HG03565 (cell line): ENCODE data around the gene PNLIPRP2.

Experiments
- ATAC-seq: cut with Tn5 transposase; IDR thresholded peaks from one replicate; pipeline ENCODE4 v1.9.1; 2021; ENCODE audit warnings: mild to moderate bottlenecking, moderate library complexity; ENCODE audit not compliant: unreplicated experiment

The PNLIPRP2 gene

DNA sequence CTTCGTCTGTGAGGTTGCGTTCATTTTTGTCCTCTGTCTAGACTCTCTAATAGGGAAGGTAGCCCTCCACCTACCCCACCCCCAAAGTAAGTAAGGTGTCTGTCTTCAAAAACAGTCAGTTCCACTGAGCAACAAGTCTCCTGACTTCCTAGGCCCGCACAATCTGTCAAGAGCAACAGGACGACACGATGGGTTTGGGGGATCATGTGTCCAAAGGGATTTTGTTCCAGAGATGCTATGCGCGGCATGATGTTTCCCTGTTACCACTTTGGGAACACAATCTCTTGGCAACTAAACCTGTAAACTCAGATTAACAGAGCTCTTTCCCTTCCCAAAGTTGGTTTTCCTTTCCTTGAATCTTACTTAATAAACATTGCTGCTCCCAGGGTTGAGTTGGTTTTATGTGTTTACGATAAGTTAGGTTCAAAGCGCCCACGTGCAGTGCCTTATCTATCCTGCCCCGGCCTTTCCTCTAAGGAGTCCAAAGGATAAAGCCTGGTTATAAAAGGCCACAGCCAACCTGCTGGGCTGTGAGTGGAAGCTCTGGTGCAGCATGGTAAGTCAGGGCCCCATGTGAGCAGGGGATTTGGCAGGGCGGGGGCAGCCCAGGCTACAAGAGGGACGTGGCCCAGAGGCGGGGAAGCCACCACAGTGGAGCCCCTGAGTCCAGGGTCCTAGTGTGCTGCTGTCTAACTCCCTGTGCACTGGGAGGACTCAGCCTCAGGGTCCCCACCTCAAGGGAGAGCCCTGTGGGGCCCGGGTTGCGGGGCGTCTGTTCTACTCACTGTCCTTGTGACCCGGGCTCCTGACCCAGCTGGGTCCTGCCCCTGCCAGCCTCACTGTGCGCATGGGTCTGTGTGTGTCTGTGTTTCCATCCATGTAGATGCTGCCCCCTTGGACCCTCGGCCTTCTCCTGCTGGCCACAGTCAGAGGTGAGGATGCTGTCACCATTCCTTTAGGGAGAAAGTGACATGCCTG is at the start of gene PNLIPRP2:
Gene PNLIPRP2 (plus strand): TSS at position 531 of the 978 bp plus-strand sequence.
- ATAC-seq = no peak

DNA sequence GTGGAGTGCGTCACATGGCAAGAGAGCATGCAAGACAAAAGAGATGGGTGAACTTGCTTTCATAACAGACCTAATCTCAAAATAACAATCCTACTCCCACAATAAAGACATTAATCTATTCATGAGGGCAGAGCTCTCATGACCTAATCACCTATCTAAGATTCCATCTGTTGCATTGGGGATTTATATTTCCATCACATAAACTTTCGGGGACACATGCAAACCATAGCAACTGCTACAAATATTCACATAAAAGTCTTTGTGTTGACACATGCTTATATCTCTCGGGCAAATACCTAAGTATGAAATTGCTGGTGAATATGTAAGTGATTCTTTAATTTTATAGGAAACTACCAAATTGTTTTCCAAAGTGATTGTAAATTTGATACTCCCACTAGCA is 46.0 kb upstream of the PNLIPRP2 start:
- no peak for ATAC-seq

DNA sequence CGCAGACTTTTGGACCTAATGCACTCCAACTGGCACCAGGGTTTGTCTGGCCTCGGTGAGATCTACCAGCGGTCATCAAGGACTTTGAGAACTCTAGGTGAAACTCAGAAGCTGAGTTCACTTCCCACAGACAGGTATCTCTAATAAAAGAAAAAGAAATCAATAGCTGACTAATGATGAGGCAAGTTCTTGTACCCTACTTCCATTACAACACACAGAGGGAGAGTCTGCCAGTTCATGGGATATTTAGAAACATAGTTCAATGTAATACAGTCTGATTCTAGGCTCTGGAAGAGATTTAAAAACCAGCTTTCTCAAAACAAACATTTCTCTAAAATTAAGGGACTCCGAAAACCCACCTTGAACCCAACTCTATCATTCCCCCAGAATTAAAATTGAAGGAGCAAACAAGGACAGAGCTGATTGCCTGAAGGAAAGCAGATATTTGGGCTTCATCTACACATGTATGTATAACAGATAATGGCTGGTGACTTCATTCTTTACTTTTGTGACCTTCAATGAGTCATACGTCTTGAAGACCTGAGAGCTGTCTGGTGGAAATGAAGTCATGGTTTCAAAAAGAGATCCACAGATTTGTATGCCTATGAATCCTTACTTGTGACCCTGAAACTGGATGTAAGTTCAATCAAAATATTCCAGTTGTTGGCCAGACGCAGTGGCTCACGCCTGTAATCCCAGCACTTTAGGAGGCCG is 32.7 kb upstream of the PNLIPRP2 start:
- ATAC-seq = no peak

DNA sequence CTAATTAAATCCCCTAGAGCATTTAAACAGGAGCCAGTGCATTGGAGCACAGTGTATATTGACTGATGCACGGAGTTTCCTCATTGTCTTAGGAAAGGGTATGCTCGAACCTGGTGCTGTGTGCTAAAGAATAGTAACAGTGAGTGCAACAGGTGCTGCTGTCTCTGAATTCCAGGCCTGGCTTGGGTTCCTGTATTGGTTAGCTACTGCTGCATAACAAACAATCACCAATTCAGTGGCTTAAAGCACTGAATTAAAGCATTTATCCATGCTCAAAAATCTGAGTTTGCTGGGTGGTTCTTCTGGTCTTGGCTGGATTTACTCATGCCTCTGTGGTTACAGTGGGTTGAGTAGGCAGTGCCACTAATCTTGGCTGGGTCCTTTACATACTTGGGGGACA is 31.8 kb upstream of the PNLIPRP2 start:
- ATAC-seq = no peak

DNA sequence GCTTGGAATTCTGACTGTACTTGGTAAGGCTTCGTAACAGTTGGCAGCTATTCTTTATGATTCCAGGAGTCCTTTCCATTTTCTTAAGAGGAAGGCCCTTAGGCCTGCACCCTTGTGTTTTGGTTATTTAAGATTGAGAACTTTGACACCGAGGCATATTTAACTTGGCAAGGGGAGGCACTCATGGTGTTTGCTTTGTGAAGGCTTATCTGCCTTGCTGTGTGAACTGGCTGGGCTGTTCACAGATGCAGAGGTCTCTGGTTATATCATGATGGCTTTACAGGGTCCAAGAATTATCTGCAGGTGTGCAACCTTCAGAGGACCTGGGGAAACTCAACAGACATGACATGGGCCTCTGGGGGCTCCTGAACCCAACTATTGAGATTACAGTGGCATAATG is 30.8 kb upstream of the PNLIPRP2 start:
- ATAC-seq = no peak

DNA sequence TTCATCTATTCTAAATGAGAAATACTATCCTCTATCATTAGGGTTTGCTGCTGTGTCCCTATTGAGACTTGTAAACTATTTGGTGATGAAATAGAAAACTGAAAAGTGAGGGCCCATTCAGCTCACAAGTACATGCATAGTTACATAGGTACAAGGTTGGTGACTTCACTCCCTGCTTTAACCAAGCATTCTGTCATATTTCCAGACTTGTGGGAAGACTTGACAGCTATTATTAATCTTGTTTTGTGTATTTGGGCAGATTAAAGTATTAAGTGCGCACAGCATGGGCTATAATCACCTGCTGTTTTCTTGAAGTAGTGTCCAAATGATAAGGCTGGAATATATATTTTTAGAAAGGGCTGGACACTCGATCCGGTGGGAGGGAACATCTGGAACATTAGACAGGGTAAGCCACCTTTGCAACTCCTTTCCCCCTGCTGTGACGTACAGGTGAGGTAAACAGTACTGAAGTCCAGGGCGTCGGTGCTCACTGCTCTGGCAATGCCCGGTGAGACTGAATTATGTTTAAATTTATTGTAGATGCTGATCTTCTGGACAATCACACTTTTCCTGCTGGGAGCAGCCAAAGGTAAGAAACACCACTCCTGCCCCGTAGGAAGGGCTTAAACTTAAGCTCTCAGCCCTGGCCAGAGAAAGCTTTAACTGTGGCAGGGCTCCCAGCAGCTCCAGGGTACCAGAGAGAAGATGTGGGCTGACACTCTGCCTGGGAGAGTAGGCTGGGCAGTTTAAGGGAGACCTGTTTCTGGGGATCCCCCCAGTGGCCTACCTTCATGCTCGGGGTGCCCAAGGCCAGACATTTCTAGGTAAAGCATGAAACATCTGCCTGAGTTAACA is 29.9 kb upstream of the PNLIPRP2 start, which contains the start of gene PNLIPRP1:
Gene PNLIPRP1 (plus strand): TSS at position 370 of the 855 bp plus-strand sequence. CDS start 171 bp downstream, at position 541.
- no peak for ATAC-seq

DNA sequence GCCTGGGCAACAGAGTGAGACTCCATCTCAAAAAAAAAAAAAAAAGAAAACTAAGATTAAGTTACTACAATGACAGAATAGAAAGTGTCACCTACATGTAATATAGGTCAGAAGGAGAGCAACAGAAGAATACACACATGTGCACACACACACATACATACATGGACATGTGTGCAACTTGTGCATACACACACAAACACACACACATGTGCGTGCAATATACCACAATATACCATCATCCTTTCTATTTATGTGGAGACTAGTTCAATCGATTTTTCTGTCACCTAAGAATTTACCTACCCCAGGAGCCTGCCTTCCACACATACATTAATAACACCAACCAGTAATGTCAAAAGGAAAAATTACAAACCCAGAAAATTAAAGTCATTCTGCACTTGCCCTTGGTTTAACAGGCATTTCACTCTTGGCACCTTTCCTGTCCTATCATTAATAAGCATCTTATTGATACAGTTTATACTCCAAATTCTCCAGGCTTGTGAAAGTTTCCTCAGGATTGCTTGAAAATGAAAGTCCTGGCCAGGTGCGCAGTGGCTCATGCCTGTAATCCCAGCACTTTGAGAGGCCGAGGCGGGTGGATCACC is 27.5 kb upstream of the PNLIPRP2 start:
- no peak for ATAC-seq

DNA sequence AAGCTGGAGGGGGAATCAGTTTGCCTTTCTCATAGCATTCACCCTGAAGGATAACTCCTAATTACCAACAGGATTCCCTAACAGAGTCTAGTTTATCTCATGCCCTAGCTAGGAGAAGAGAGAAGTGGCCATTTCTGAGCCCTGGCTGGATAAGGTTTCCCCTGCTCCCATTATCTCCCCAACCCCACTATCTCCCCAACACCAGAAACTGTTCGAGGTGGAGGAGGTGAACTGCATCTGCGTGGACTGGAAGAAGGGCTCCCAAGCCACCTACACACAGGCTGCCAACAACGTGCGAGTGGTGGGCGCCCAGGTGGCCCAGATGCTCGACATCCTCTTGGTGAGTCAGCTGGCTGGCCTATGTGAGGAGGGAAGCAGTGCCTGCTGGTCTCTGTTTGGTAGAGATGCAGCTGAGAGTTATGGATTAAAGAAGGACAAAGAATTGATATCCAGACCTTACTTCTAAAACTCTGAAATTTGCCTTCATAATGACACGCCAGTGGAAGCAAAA is 26.2 kb upstream of the PNLIPRP2 start:
- no peak for ATAC-seq

- no peak for ATAC-seq
Measured at GRCh38 chr10:116596062-116596461, 24.7 kb upstream of the PNLIPRP2 start.

DNA sequence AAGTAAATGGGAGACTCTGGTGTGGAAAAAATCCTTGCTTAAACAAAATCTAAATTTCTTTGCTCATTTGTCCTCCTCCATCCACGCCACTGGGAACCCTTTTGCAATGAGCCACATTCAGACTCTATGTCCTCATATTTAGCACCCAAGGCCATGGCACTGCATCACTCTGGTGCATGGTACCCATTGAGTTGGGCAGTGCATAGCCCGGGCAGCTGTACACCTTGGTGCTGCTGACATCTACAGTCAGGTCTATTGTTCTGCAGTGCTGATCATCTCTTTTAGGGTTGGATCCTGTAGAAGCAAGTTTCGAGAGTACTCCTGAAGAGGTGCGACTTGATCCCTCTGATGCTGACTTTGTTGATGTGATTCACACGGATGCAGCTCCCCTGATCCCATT is 23.2 kb upstream of the PNLIPRP2 start:
- ATAC-seq = no peak

DNA sequence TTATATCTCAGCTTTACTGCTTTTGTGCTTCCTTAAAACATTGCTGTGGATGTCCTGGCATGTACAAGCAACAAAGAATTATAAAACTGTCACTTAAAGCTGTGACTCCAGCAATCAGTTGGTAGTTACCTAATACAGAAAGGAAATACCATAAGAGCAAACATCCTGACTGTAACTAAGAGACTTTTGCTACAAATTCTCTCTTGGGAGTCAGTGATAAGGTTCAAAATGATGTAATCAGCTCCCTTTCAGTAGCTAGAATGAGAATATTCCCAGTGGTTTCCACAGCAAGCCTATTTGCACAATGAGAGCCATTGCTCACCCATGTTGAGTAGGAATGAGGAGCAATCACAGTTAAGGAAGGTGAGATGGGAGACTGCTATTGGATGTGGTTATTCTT is 22.4 kb upstream of the PNLIPRP2 start:
- ATAC-seq = no peak

DNA sequence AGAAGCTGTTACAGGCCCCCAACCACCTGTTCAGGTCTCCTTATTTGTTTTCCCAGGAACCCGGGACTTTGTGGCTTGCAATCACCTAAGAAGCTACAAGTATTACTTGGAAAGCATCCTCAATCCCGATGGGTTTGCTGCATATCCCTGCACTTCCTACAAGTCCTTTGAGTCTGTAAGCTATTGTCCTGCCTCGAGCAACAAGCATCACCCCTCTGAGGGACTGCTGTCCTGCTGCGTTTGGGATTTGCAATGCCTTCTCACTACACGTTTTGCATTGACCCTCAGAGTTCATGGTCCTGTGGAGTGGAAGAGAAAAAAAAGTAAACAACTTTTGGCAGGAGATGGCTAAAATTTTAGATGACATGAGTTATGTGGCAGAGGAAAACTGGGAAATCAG is 20.8 kb upstream of the PNLIPRP2 start:
- ATAC-seq = no peak

GRCh38 chr10:116602648-116603400 is 17.9 kb upstream of the PNLIPRP2 start:
- ATAC-seq = no peak

DNA sequence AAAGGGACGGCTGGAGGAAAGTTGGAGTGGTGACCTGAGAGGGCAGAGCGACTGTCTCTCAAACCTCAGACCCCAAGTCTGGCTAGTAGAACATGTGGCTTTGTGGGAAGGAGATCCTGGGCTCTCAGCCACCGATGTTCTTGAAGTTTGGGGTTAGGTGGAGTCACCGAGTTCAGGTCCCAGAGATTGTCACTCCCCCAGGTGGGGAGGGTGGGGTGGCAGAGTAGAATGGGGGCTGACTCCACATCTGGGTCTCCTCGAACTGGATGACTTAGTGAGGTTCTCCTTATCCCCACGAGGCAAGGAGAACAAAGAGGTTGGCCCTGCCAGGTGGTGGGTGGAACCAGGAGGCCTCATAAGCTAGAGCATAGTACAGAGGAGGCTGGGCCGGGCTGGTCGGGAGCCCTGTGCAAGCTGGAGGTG is 14.7 kb upstream of the PNLIPRP2 start:
- no peak for ATAC-seq

- ATAC-seq = no peak
Measured at GRCh38 chr10:116607336-116607735, 13.4 kb upstream of the PNLIPRP2 start.

GRCh38 chr10:116608686-116609594 is 11.8 kb upstream of the PNLIPRP2 start:
- ATAC-seq = no peak

- no peak for ATAC-seq
Measured at GRCh38 chr10:116610443-116611152, 10.2 kb upstream of the PNLIPRP2 start.

- ATAC-seq = no peak
Measured at GRCh38 chr10:116611153-116611545, 9.6 kb upstream of the PNLIPRP2 start.
